Neural cell (in vitro differentiated cells): ENCODE measurements around the gene SBNO2. TPM values are rescaled to one million over a fixed set of nuclear protein-coding genes. Genes with fewer than 3 reads are reported as not detected.

ENCODE experiments used
- H2AFZ ChIP-seq: fragments of 200-600, 300-800 bp; sonication (generic), shearing (Covaris generic); 2 replicates; pipeline ENCODE4 v1.6.0; 2014; ENCODE audit warnings: low read depth, mild to moderate bottlenecking, antibody characterized with exemption, low read length, moderate library complexity
- H3F3A ChIP-seq: fragments of 200-600 bp; shearing (Covaris generic); 2 replicates; pipeline ENCODE4 v1.6.1; 2016; ENCODE audit warnings: mild to moderate bottlenecking, moderate library complexity, mixed read lengths, antibody characterized with exemption, low read length; ENCODE audit not compliant: insufficient read depth, poor library complexity, severe bottlenecking
- H3K27ac ChIP-seq: fragments of 200-600, 300-800 bp; sonication (generic), shearing (Covaris generic); 2 replicates; pipeline ENCODE4 v1.5.1; 2014; ENCODE audit warnings: mild to moderate bottlenecking, low read length, moderate library complexity
- H3K27me3 ChIP-seq: fragments of 300-800, 200-600 bp; sonication (generic), shearing (Covaris generic); 2 replicates; pipeline ENCODE4 v1.6.0; 2014; ENCODE audit warnings: mild to moderate bottlenecking, low read depth, low read length, moderate library complexity; ENCODE audit not compliant: insufficient read depth
- H3K36me3 ChIP-seq: fragments of 300-800, 200-600 bp; sonication (generic), shearing (Covaris generic); 2 replicates; pipeline ENCODE4 v1.5.1; 2014; ENCODE audit warnings: mild to moderate bottlenecking, antibody characterized with exemption, low read length, moderate library complexity; ENCODE audit not compliant: insufficient read depth
- H3K4me2 ChIP-seq: fragments of 300-800, 200-600 bp; sonication (generic), shearing (Covaris generic); 2 replicates; pipeline ENCODE4 v1.6.0; 2014; ENCODE audit warnings: mild to moderate bottlenecking, low read length
- H3K4me3 ChIP-seq: fragments of 300-800, 200-600 bp; sonication (generic), shearing (Covaris generic); 2 replicates; pipeline ENCODE4 v1.5.1; 2014; ENCODE audit warnings: mild to moderate bottlenecking, low read length, moderate library complexity
- H3K79me2 ChIP-seq: fragments of 200-600 bp; shearing (Covaris generic); replicated peaks from 2 replicates; pipeline ENCODE4 v1.6.0; 2014; ENCODE audit warnings: mild to moderate bottlenecking, low read length, moderate library complexity; ENCODE audit not compliant: insufficient read depth
- H3K9ac ChIP-seq: fragments of 300-800, 200-600 bp; sonication (generic), shearing (Covaris generic); 2 replicates; pipeline ENCODE4 v1.6.1; 2016; ENCODE audit warnings: mild to moderate bottlenecking, low read length, mixed read lengths
- H3K9me2 ChIP-seq: fragments of 200-600 bp; shearing (Covaris generic); 2 replicates; pipeline ENCODE4 v1.6.1; 2016; ENCODE audit warnings: mild to moderate bottlenecking, low read length, mixed read lengths; ENCODE audit not compliant: insufficient read depth
- H3K9me3 ChIP-seq: fragments of 200-600, 300-800 bp; sonication (generic), shearing (Covaris generic); 2 replicates; pipeline ENCODE4 v1.6.1; 2016; ENCODE audit warnings: mild to moderate bottlenecking, mixed run types, low read length, moderate library complexity, mixed read lengths
- H4K20me1 ChIP-seq: fragments of 200-600 bp; shearing (Covaris generic); 2 replicates; pipeline ENCODE4 v1.6.1; 2016; ENCODE audit warnings: mild to moderate bottlenecking, mixed run types; ENCODE audit not compliant: insufficient read depth
- EP300 ChIP-seq: fragments of 450-650 bp; conservative IDR thresholded peaks from 2 replicates; pipeline ENCODE4 v1.6.1; 2014; ENCODE audit warnings: antibody characterized with exemption, mild to moderate bottlenecking, moderate library complexity; ENCODE audit not compliant: poor library complexity, severe bottlenecking
- EZH2 ChIP-seq: fragments of 200-600, 300-800 bp; shearing (Covaris generic), sonication (generic); IDR thresholded peaks from 2 replicates; pipeline ENCODE4 v1.6.1; 2014; ENCODE audit warnings: antibody characterized with exemption, low read length, borderline replicate concordance, mild to moderate bottlenecking; ENCODE audit not compliant: insufficient read depth, poor library complexity, severe bottlenecking
- MXI1 ChIP-seq: fragments of 450-650 bp; conservative IDR thresholded peaks from 2 replicates; pipeline ENCODE4 v1.6.1; 2014; ENCODE audit warnings: antibody characterized with exemption, mild to moderate bottlenecking; ENCODE audit not compliant: poor library complexity, severe bottlenecking
- POLR2AphosphoS5 ChIP-seq: IDR thresholded peaks from 2 replicates; pipeline ENCODE4 v1.6.1; 2012
- RAD21 ChIP-seq: fragments of 450-650 bp; conservative IDR thresholded peaks from 2 replicates; pipeline ENCODE4 v1.6.1; 2014; ENCODE audit warnings: antibody characterized with exemption, mild to moderate bottlenecking, moderate library complexity
- REST ChIP-seq: IDR thresholded peaks from 2 replicates; pipeline ENCODE4 v1.6.1; 2012; ENCODE audit warnings: borderline replicate concordance
- SMC3 ChIP-seq: fragments of 450-650 bp; conservative IDR thresholded peaks from 2 replicates; pipeline ENCODE4 v1.6.1; 2014; ENCODE audit warnings: antibody characterized with exemption, mild to moderate bottlenecking, moderate library complexity; ENCODE audit not compliant: poor library complexity
- TAF1 ChIP-seq: IDR thresholded peaks from 2 replicates; pipeline ENCODE4 v1.6.1; 2012; ENCODE audit warnings: low read depth
- polyA plus RNA-seq: library from polyadenylated mRNA; depleted of rRNA; stranded (reverse); fragments of >200 nt; gene quantifications from 2 replicates; pipeline ENCODE4 v1.2.3, GENCODE V29; 2014
- TF ChIP-seq, protein P1 (sequence below): fragments of 450-650 bp; IDR thresholded peaks from 2 replicates; pipeline ENCODE4 v1.5.1; 2014; ENCODE audit warnings: antibody characterized with exemption, mild to moderate bottlenecking, moderate library complexity; ENCODE audit not compliant: poor library complexity, severe bottlenecking

The SBNO2 gene
- polyA plus RNA-seq, 1 donor from 2014 or later: 4.8 TPM

DNA sequence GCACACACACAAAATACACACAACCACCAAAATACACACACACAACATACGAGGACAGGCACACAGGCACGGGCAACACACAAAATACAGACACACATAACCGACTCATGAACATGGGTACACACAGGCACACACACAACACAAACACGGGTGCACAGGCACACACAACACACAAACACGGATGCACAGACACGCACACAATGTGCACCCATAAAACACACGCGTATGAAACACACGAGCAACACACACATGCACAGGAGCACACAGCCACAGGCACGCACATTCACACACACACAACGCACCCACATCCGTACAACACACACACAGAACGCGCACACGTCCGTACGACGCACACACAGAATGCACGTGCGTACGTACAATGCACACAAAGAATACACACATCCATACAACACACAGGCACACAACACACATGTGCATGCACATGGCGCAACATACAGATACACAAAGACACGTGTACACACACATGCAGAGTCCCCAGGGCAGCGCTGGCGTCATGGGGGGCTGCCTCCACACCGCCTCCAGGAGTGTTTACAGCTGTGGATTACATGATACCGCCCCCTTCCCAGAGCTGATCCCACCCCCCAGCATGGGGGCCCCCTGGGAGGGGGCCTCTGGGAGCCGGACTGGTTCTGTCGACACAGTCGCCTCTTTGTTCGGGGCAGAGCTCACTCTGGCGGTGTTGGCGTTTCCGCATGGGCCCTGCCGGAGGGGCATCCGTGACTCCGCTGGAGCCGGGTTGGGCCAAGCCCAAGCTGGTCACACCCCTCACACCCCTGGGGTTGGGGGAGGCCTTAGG, 2.9 kb downstream of the SBNO2 start:
- Histone ChIP-seq H3K79me2 (no peaks in the 10 kb centered on the region), H3K4me3 (peak overlapping the region; percentile 87), H3K27me3 (no peaks in the 10 kb centered on the region), H3K36me3 (peaks cover 8% of the 10 kb centered on the region), H3K27ac (no peak overlapping the region), H2AFZ (no peak overlapping the region), H3K4me2 (no peak overlapping the region), H3K9ac (no peak overlapping the region), H3K9me3 (peaks cover 5% of the 10 kb centered on the region), H4K20me1 (no peaks in the 10 kb centered on the region), H3K9me2 (no peaks in the 10 kb centered on the region), H3F3A (no peaks in the 10 kb centered on the region)
- TF ChIP-seq MXI1 (no peak), REST (no peak), POLR2AphosphoS5 (no peak), TAF1 (no peak), RAD21 (no peak), EZH2 (no peak), SMC3 (no peak), EP300 (no peak)
- TF ChIP-seq, protein P1, sequence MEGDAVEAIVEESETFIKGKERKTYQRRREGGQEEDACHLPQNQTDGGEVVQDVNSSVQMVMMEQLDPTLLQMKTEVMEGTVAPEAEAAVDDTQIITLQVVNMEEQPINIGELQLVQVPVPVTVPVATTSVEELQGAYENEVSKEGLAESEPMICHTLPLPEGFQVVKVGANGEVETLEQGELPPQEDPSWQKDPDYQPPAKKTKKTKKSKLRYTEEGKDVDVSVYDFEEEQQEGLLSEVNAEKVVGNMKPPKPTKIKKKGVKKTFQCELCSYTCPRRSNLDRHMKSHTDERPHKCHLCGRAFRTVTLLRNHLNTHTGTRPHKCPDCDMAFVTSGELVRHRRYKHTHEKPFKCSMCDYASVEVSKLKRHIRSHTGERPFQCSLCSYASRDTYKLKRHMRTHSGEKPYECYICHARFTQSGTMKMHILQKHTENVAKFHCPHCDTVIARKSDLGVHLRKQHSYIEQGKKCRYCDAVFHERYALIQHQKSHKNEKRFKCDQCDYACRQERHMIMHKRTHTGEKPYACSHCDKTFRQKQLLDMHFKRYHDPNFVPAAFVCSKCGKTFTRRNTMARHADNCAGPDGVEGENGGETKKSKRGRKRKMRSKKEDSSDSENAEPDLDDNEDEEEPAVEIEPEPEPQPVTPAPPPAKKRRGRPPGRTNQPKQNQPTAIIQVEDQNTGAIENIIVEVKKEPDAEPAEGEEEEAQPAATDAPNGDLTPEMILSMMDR: no peak

DNA sequence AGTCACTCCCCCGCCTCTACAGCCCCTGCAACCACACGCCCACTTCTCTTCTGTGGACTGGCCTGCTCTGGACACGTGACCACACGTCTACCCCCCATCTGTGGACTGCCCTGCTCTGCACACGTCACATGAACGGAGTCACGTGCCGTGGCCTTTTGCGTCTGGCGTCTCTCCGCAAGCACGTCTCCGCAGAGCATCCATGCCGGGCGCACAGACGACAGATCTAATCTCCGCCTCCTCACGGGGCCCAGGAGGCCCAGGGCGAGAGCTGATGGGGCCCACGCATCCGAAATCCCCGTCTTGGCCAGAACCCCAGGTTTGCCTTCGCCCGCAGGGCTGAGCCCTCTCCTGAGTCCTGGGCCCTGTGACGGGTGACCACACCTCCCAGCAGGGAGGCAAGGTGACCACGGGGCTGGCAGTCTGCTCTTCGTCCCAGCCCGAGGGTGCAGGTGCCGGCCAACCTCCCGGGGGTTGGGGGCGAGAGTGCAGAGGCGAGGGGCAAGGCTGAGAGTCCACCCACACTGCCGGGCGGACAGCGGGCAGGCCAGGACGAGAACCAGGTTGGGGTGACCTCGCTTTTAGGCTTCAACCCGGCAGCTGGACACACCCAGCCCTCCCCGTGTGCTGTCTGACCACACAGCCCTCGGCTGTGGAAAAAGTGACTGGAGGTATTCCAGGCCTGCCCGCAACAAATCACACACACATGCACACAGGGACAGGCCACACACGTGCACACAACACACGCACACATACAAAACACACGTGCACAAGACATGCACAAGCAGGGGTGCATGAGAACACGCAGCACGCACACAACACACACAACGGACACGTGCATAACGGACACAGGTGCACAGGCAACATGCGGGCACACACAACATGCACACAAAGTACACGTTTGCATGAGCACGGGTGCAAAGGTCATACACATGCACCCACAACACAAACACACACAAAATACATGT, 3.9 kb downstream of the SBNO2 start:
- no peaks in the 10 kb centered on the region for H4K20me1 ChIP-seq
- H3K9me3 ChIP-seq: peaks cover 5% of the 10 kb centered on the region
- no peak overlapping the region for H3K4me2 ChIP-seq
- peaks cover 8% of the 10 kb centered on the region for H3K36me3 ChIP-seq
- TF ChIP-seq EZH2 (no peak), MXI1 (no peak), EP300 (no peak), REST (no peak)
- TF ChIP-seq, protein P1: no peak
- no peak overlapping the region for H2AFZ ChIP-seq
- no peaks in the 10 kb centered on the region for H3K9me2 ChIP-seq
- H3K9ac ChIP-seq: no peak overlapping the region
- H3F3A ChIP-seq: no peaks in the 10 kb centered on the region
- H3K79me2 ChIP-seq: no peaks in the 10 kb centered on the region
- H3K27me3 ChIP-seq: no peaks in the 10 kb centered on the region
- no peak overlapping the region for H3K4me3 ChIP-seq
- H3K27ac ChIP-seq: no peak overlapping the region
